ENCODE results near the gene FAAP24.

The FAAP24 gene

DNA sequence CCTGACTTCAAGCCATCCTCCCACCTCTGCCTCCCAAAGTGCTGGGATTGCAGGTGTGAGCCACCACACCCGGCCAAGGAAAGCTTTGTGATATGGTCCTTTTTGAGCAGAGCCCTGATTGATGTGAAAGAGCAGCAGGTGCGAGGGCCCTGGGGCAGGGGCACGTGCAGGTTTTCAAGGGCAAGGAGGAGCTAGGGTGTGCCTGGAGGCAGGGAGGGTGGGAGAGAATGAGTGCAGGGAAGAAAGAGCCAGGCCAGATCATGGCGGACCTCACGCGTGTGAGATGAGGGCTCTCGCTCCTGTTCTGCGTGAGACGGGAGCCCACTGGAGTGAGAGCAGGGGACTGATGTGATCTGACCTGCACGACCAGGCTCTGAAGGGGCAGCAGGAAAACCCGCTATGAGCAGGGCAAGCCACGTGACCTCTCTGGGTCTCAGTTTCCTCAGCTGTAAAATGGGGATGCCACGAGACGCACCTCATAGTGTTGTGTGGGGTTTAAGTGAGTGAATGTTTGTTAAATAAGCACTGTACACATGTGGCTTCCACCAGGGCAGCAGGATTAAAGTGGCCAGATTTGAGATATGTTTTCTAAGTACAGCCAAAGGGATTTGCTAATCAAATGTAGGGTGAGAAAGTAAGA, 25.8 kb downstream of the FAAP24 start:
- TF ChIP-seq GATA2 (IDR thresholded peaks at IDR 0.05; ENCODE audit: low read depth, low read length) (no peak), GATA3 (IDR thresholded peaks at IDR 0.05; ENCODE audit: low read depth, low read length) (no peak)

DNA sequence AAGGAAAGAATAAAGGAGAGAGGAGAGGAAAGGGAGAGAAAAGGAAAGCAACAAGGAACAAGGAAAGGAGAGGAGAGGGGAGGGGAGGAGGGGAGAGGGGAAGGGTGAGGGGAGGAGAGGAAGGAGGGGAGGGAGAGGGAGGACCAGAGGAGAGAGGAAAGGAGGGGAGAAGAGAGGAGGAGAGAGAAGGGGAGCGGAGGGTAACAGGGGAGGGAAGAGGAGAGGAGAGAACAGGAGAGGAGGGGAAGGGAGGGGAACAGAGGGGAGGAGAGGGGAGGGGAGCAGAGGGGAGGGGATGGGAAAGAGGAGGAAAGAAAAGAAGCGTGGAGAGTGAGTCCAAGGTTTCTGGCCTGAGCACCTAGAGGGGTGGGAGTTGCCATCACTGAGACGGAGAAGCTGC, 26.7 kb downstream of the FAAP24 start:
- no peak for TF ChIP-seq GATA3 (IDR thresholded peaks at IDR 0.05; ENCODE audit: low read depth, low read length)
- no peak for TF ChIP-seq GATA2 (IDR thresholded peaks at IDR 0.05; ENCODE audit: low read depth, low read length)

DNA sequence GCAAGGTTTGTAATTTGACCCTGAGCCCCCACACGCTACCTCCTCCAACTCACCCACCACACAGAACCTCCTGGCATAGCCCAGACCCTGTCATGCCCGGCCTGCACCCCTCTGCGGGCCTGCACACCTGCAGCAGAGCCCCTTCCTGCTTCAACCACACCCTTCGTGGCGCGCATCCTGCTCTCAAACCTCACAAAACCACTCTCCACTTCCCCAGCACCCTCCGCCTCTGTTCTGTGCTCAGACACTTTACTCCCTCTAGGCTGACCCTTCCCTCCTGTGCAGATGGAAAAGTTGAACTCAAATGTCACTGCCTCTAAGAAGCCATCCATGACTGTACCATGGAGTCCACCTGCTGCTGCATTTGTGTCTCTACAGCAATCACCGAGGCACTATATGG, 28.5 kb downstream of the FAAP24 start:
- TF ChIP-seq GATA2 (IDR thresholded peaks at IDR 0.05; ENCODE audit: low read depth, low read length) (no peak), GATA3 (IDR thresholded peaks at IDR 0.05; ENCODE audit: low read depth, low read length) (no peak)

DNA sequence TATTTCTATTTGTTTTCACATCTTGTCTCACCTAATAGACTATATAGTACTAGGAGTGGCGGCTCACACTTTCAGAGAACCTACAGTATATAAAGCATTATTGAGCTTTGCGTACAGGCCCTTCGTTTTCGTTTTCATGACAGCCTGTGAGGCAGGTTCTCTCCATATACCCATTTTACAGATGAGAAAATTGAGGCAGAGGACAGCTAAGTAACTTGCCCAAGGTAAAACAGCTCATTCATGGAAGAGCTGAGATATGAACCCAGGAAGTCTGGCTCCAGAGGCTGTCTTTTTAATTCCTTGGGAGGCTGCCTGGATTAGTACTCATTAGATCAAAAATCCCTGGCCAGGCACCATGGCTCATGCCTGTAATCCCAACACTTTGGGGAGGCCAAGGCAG, 28.9 kb downstream of the FAAP24 start:
- no peak for TF ChIP-seq GATA2 (IDR thresholded peaks at IDR 0.05; ENCODE audit: low read depth, low read length)
- no peak for TF ChIP-seq GATA3 (IDR thresholded peaks at IDR 0.05; ENCODE audit: low read depth, low read length)

DNA sequence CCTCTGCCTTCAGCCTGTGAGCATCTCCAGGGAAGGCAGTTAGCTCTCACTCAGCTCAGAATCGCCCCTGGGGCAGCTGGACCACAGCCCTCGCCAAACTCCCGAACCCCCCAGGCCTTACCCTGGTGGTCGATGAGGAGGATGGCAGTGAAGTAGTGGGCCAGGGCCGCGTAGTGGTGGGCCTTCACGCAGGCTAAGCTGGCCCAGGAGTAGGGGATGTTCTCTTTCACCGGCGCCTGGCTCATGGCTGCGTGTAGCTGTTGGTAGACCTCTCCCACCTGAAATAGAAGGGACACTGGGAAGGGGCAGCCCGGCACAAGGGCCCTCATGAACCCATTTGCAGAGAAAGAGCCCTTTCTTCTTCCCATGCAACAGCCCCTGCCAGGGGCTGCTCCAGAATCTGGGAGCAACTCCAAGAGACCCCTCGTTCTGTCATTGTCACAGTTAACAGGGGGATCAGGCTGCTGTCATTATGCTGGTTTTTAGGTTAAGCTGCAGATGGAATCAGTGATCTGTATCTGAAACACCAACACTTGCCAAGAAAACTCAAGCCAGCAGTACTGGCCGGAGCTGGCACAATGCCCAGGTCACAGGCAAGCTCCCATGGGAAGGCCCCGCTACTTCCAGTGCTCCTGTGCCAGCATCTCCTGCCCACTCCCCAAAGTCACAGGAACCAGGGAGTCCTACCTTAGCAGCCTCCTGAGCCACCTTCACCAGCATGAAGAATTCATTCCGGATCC, 30.3 kb downstream of the FAAP24 start:
- TF ChIP-seq GATA2 (IDR thresholded peaks at IDR 0.05; ENCODE audit: low read depth, low read length): peak; percentile 91
- TF ChIP-seq GATA3 (IDR thresholded peaks at IDR 0.05; ENCODE audit: low read depth, low read length): peak; percentile 61; the same call in 1 of the 2 replicates

DNA sequence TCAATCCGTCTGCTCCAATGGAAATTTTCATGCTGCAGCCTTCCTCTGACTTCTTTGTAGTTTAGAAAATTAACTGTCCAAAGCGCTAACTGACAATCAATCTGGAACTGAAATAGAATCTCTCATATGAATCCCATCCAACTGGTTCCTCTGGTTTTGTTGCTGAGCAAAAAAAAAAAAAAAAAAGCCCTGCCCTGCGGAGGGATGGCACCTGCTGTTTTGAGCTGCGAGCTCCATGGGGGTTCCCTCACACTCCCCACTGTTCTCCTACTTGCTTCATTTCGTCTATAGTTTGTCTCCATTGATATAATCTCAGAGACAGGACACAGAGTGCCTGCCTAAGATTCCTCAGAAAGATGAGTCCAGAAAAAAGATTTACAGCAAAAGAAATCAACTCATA, 33.4 kb downstream of the FAAP24 start:
- TF ChIP-seq GATA2 (IDR thresholded peaks at IDR 0.05; ENCODE audit: low read depth, low read length) (no peak), GATA3 (IDR thresholded peaks at IDR 0.05; ENCODE audit: low read depth, low read length) (no peak)

DNA sequence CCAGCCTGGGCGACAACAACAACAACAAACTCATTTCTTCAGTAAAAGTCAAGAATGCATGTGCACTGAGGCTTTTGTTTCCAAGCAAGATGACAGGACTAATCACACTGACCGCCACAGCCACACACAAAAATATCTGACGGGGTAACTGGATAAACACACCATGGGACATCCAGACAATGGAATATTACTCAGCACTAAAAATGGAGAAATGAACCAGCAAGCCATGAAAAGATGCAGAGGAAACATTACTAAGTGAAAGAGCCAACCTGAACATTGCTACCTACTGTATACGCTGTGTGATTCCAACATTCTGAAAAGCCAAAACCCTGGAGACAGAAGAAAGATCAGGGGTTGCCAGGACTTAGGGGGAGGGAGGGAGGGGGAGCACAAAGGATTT, 36.7 kb downstream of the FAAP24 start:
- no peak for TF ChIP-seq GATA2 (IDR thresholded peaks at IDR 0.05; ENCODE audit: low read depth, low read length)
- TF ChIP-seq GATA3 (IDR thresholded peaks at IDR 0.05; ENCODE audit: low read depth, low read length): no peak

DNA sequence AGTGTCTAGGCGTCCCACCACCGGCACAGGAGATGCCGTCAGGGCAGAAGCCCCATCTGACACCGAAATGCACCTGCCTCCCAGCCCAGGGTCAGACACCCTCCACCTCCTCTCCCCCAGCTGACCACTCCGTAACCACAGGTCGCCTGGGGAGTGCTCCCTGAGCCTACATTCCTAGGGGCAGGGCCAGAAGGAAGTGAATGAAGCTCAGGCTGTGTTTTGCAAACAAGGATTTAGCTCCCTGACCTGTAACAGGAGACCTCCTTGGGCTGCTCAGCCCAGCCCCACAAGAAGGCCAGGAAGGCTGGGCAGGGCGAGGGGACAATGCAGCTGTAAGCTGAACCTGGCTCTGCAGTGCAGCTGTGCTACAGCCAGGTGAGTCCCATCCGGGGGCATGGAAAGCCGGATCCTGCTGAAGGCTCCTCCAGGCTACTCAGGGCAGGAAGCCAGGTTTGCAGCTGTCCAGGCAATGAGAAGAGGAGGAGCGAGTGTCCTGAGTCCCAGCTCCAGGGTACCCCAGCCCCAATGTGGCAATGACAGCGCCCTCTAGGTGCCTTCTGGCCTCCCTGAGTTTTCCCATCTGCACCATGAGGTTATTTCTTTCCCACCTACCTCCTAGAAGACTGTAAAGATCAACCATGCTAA, 50.6 kb downstream of the FAAP24 start:
- no peak for TF ChIP-seq GATA3 (IDR thresholded peaks at IDR 0.05; ENCODE audit: low read depth, low read length)
- TF ChIP-seq GATA2 (IDR thresholded peaks at IDR 0.05; ENCODE audit: low read depth, low read length): no peak

DNA sequence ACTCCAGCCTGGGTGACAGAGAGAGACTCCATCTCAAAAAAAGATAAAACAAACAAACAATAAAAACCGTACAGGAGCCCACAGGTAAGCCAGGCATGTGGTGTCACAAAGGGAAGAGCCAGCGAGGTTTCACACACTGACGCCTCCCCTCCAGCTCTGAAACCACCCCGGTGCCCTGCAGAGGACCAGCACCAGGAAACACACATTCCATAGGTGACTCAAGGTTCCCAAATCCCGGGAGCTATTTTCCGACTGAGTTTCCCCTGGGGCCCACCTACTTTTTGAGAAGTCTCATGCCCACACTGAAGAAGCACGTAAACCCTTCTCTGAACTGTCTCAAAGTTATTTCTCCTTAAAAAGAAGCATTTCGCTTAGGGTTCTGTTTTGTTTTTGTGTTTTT, 52.4 kb downstream of the FAAP24 start:
- TF ChIP-seq GATA2 (IDR thresholded peaks at IDR 0.05; ENCODE audit: low read depth, low read length) (no peak), GATA3 (IDR thresholded peaks at IDR 0.05; ENCODE audit: low read depth, low read length) (no peak)

Measured in SH-SY5Y (cell line).